Mucosa of stomach (tissue), 1 donor: ENCODE results near the gene ZMIZ1.

Source experiments
- H3K27me3 ChIP-seq: one replicate; pipeline ENCODE4 v1.7.0; 2013; ENCODE audit warnings: mild to moderate bottlenecking, low read length; ENCODE audit not compliant: control insufficient read depth, insufficient read depth
- H3K36me3 ChIP-seq: one replicate; pipeline ENCODE4 v1.7.0; 2013; ENCODE audit warnings: low read length; ENCODE audit not compliant: control insufficient read depth, insufficient read depth
- H3K4me1 ChIP-seq: one replicate; pipeline ENCODE4 v1.7.0; 2013; ENCODE audit warnings: mild to moderate bottlenecking, low read length; ENCODE audit not compliant: control insufficient read depth, insufficient read depth
- H3K4me3 ChIP-seq: one replicate; pipeline ENCODE4 v1.7.0; 2013; ENCODE audit warnings: low read length
- H3K9ac ChIP-seq: one replicate; pipeline ENCODE4 v1.7.0; 2013; ENCODE audit warnings: mild to moderate bottlenecking, low read length, moderate library complexity
- H3K9me3 ChIP-seq: one replicate; pipeline ENCODE4 v1.7.0; 2013; ENCODE audit warnings: mild to moderate bottlenecking, low read length, moderate library complexity; ENCODE audit not compliant: control insufficient read depth
- donor health status: Pancreatic carcinoma.

Gene ZMIZ1

DNA sequence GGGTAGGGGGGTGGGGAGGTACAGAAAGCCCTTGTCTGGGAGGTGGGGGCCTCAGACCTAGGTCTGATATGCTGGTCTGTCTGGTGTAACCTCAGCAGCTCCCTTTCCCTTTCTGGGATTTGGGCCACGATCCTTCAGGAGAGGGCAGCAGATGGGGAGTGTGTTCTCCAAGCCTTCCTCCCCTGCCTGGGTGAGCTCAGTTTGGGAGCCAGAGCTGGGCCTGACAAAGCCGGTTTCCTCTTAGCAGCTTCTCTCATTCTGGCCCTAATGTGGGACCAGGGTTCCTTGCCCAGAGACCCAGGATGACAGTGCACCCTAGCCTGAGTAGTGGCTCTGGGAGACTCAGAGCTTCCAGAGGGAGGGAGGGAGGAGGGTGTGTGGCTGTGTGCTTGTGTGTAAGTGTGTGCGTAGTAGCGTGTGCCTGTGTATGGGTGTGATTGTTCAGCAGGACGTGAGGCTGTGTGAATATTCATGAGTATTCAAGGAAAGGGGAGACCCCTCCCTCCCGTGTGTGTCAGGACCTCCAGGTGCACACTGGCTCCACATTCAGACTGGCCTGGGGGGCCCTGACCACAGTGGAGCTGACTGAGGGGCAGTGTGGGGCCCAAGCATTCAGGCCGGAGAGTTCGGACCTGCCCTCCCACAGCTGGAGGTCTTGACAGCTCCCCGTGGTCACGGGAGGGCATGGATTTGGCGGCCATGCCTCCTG, 96.5 kb downstream of the ZMIZ1 start:
- Histone ChIP-seq H3K9me3 (no peaks in the 10 kb centered on the region), H3K4me3 (no peak overlapping the region), H3K36me3 (peaks cover 9% of the 10 kb centered on the region), H3K27me3 (no peaks in the 10 kb centered on the region), H3K4me1 (peaks cover 5% of the 10 kb centered on the region), H3K9ac (no peak overlapping the region)

GRCh38 chr10:79166312-79166721, 97.6 kb downstream of the ZMIZ1 start:
- peaks cover 14% of the 10 kb centered on the region for H3K36me3 ChIP-seq
- H3K27me3 ChIP-seq: no peaks in the 10 kb centered on the region
- H3K4me1 ChIP-seq: peaks cover 2% of the 10 kb centered on the region
- no peak overlapping the region for H3K4me3 ChIP-seq
- no peaks in the 10 kb centered on the region for H3K9me3 ChIP-seq
- no peak overlapping the region for H3K9ac ChIP-seq

- H3K36me3 ChIP-seq: peaks cover 14% of the 10 kb centered on the region
- no peaks in the 10 kb centered on the region for H3K27me3 ChIP-seq
- no peak overlapping the region for H3K9ac ChIP-seq
- no peak overlapping the region for H3K4me3 ChIP-seq
- no peaks in the 10 kb centered on the region for H3K4me1 ChIP-seq
- H3K9me3 ChIP-seq: no peaks in the 10 kb centered on the region
Observed at GRCh38 chr10:79166741-79167140, 98.0 kb downstream of the ZMIZ1 start.

DNA sequence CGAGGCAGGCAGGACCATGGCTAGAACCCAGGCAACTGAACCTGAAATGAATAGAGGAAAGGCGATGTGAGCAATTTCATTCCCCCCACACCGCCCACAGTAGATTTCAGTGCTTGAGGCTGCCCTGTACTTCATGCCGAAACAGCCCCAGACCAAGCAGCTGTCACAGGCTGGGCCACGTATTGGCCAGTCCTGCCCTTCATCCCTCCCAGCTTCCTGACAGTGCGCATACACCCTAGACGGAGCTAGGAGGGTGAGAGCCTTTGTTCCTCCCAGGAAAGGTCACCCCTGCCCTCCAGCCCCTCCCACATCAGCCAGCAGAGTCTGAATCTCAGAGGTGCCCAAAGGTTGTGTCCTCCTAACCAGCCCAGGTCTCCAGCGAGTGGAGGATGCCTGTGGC, 98.8 kb downstream of the ZMIZ1 start:
- H3K36me3 ChIP-seq: peaks cover 14% of the 10 kb centered on the region
- no peak overlapping the region for H3K9ac ChIP-seq
- no peaks in the 10 kb centered on the region for H3K27me3 ChIP-seq
- no peaks in the 10 kb centered on the region for H3K4me1 ChIP-seq
- H3K4me3 ChIP-seq: no peak overlapping the region
- H3K9me3 ChIP-seq: no peaks in the 10 kb centered on the region

GRCh38 chr10:79168210-79168609, 99.4 kb downstream of the ZMIZ1 start:
- Histone ChIP-seq H3K9ac (no peak overlapping the region), H3K4me3 (no peak overlapping the region), H3K36me3 (peaks cover 14% of the 10 kb centered on the region), H3K4me1 (no peaks in the 10 kb centered on the region), H3K9me3 (no peaks in the 10 kb centered on the region), H3K27me3 (no peaks in the 10 kb centered on the region)

DNA sequence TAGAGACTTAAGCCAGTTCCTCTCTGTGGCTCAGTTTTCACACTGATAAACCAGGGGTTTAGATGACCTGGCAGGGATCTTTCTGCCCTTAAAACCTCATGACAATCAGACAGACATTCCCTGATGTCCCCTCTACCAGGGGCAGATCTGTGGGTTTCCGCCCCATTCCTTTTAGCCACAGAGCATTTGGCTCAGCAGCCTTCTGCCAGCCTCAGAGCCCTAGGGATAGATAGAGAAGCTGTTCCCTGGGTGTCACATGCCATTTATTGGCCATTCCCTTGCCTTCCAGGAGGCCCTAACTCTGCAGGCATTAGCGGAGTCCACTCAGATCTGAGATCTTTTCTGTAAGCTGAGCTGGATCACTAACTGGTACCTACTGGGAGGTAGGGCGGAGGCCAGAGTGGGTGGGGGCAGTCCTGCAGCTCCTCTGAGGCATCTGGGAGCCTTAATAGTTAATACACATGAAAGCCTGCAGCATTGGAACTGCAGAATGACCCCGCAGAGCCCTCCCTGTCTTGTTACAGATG, 101.5 kb downstream of the ZMIZ1 start:
- H3K9ac ChIP-seq: no peak overlapping the region
- peaks cover 14% of the 10 kb centered on the region for H3K36me3 ChIP-seq
- no peaks in the 10 kb centered on the region for H3K9me3 ChIP-seq
- no peak overlapping the region for H3K4me3 ChIP-seq
- no peaks in the 10 kb centered on the region for H3K27me3 ChIP-seq
- peaks cover 9% of the 10 kb centered on the region for H3K4me1 ChIP-seq

DNA sequence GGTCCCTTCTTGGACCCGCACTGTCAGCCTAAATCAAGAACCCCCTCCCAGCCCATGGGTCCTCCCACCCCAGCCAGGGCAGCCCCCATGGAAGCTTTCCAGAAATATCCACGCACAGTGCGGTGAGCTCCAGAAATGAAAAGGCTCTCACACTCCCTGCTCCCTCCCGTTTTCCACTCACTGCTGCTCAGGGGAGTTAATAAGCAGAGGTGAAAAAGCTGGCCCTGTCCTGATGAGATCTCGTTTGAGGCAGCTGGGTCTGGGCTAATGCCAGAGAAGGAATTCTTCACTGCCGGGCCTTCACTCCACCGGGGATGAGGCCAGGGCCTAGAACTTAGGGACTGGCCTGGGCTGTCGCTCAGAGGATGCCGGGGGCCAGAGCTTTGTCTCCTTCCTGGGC, 102.2 kb downstream of the ZMIZ1 start:
- peaks cover 14% of the 10 kb centered on the region for H3K36me3 ChIP-seq
- no peaks in the 10 kb centered on the region for H3K27me3 ChIP-seq
- no peak overlapping the region for H3K9ac ChIP-seq
- no peaks in the 10 kb centered on the region for H3K9me3 ChIP-seq
- H3K4me3 ChIP-seq: no peak overlapping the region
- peaks cover 16% of the 10 kb centered on the region for H3K4me1 ChIP-seq

- Histone ChIP-seq H3K4me1 (peaks cover 21% of the 10 kb centered on the region), H3K4me3 (no peak overlapping the region), H3K36me3 (peaks cover 14% of the 10 kb centered on the region), H3K9me3 (no peaks in the 10 kb centered on the region), H3K27me3 (no peaks in the 10 kb centered on the region), H3K9ac (no peak overlapping the region)
Observed at GRCh38 chr10:79171504-79171903, 102.7 kb downstream of the ZMIZ1 start.

DNA sequence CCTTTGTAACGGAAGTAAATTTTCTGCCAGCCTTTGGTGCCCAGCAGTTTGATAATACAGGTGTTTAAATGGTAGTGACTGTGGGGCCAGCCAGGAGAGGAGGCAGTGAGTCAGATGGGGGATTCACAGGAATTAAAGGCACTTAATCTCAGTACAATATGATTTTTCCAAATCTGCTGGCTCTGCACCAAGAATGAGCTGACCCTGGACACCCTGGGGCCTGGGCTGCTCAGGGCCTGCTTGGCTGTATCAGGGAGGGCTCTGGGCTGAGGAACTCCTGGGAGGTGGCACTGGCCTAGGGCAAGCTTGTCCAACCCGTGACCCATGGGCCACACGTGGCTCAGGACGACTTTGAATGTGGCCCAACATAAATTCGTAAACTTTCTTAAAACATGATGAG, 104.1 kb downstream of the ZMIZ1 start:
- peaks cover 31% of the 10 kb centered on the region for H3K4me1 ChIP-seq
- H3K36me3 ChIP-seq: peaks cover 9% of the 10 kb centered on the region
- no peak overlapping the region for H3K9ac ChIP-seq
- H3K9me3 ChIP-seq: no peaks in the 10 kb centered on the region
- H3K4me3 ChIP-seq: no peak overlapping the region
- no peaks in the 10 kb centered on the region for H3K27me3 ChIP-seq

GRCh38 chr10:79173582-79174262, 105.0 kb downstream of the ZMIZ1 start:
- Histone ChIP-seq H3K9ac (no peak overlapping the region), H3K27me3 (no peaks in the 10 kb centered on the region), H3K4me3 (no peak overlapping the region), H3K4me1 (peaks cover 39% of the 10 kb centered on the region), H3K9me3 (no peaks in the 10 kb centered on the region), H3K36me3 (peaks cover 15% of the 10 kb centered on the region)

- peaks cover 10% of the 10 kb centered on the region for H3K36me3 ChIP-seq
- H3K4me1 ChIP-seq: peaks cover 51% of the 10 kb centered on the region
- H3K27me3 ChIP-seq: no peaks in the 10 kb centered on the region
- H3K9ac ChIP-seq: no peak overlapping the region
- no peak overlapping the region for H3K4me3 ChIP-seq
- H3K9me3 ChIP-seq: no peaks in the 10 kb centered on the region
Observed at GRCh38 chr10:79176052-79176501, 107.3 kb downstream of the ZMIZ1 start.

GRCh38 chr10:79176949-79177602, 108.3 kb downstream of the ZMIZ1 start:
- H3K36me3 ChIP-seq: peaks cover 10% of the 10 kb centered on the region

More at GRCh38 chr10:79176949-79177602, 108.3 kb downstream of the ZMIZ1 start:
- Histone ChIP-seq H3K9me3 (no peaks in the 10 kb centered on the region), H3K27me3 (no peaks in the 10 kb centered on the region), H3K9ac (no peak overlapping the region), H3K4me3 (no peak overlapping the region), H3K4me1 (peaks cover 61% of the 10 kb centered on the region)
